Muscle of leg (tissue), 11 donors: Measurements from ENCODE around the gene KRTAP4-2. TPM values are rescaled to one million over a fixed set of nuclear protein-coding genes. Genes with fewer than 3 reads are reported as not detected.
"Not testable (repeated sequence)": the region's sequence is repeated elsewhere in the genome, so short reads cannot be mapped to it uniquely, and the experiment has no call there.

Experiments used
- DNase-seq: peaks from one replicate; pipeline ENCODE4 v3.0.0; 2013
- H3K27ac ChIP-seq: one replicate; pipeline ENCODE4 v1.5.1; 2013; ENCODE audit warnings: mild to moderate bottlenecking, low read length, control low read depth
- H3K27me3 ChIP-seq: one replicate; pipeline ENCODE4 v1.6.1; 2013; ENCODE audit warnings: low read length; ENCODE audit not compliant: control insufficient read depth, insufficient read depth
- H3K36me3 ChIP-seq: one replicate; pipeline ENCODE4 v1.6.1; 2013; ENCODE audit warnings: low read length; ENCODE audit not compliant: control insufficient read depth, insufficient read depth
- H3K4me1 ChIP-seq: one replicate; pipeline ENCODE4 v1.6.1; 2013; ENCODE audit warnings: low read length; ENCODE audit not compliant: control insufficient read depth, insufficient read depth
- H3K4me3 ChIP-seq: one replicate; pipeline ENCODE4 v1.5.1; 2013; ENCODE audit warnings: low read length, control low read depth
- H3K9me3 ChIP-seq: replicated peaks from 2 replicates; pipeline ENCODE4 v1.6.1; 2013; ENCODE audit warnings: low read depth, low read length; ENCODE audit not compliant: control insufficient read depth
- WGBS: methylation state at CpG from one replicate; pipeline ENCODE4 v1.1.5; 2013; ENCODE audit warnings: missing lambda C conversion rate; ENCODE audit not compliant: insufficient coverage; 5-methylcytosine and 5-hydroxymethylcytosine counted together
- polyA plus RNA-seq, 8 donors: library from polyadenylated mRNA; unstranded; fragments of 120-200 nt; gene quantifications; one replicate each; pipeline versions ENCODE4 v1.2.1 to v1.2.3, GENCODE V29; 2013; ENCODE audit warnings: inconsistent platforms in 1 of 8, low replicate concordance in 1 of 8; ENCODE audit not compliant: insufficient read length in 8 of 8, insufficient read depth in 1 of 8
- total RNA-seq: library from RNA; stranded (reverse); fragments of 120-200 nt; gene quantifications from one replicate; pipeline ENCODE4 v1.2.4, GENCODE V29; 2013

The KRTAP4-2 gene
- total and polyA plus RNA-seq, 9 donors = not detected

DNA sequence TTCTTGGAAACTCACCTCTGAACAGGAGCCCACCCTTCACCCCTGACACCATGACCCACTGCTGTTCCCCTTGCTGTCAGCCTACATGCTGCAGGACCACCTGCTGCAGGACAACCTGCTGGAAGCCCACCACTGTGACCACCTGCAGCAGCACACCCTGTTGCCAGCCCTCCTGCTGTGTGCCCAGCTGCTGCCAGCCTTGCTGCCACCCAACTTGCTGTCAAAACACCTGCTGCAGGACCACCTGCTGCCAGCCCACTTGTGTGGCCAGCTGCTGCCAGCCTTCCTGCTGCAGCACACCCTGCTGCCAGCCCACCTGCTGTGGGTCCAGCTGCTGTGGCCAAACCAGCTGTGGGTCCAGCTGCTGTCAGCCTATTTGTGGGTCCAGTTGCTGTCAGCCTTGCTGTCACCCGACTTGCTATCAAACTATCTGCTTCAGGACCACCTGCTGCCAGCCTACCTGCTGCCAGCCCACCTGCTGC is 11.9 kb upstream of the KRTAP4-2 start, which contains the start of gene KRTAP9-1:
Gene KRTAP9-1, plus strand, starts transcription at position 51 of the 482 bp plus-strand sequence. Its CDS starts 0 bp downstream, at position 51.
- WGBS = 83% methylated on average over 1 of the region's 1 CpG
- H3K4me1 ChIP-seq, H3K4me3 ChIP-seq, H3K36me3 ChIP-seq, H3K27me3 ChIP-seq, DNase-seq, H3K27ac ChIP-seq, H3K9me3 ChIP-seq: not testable (repeated sequence)

DNA sequence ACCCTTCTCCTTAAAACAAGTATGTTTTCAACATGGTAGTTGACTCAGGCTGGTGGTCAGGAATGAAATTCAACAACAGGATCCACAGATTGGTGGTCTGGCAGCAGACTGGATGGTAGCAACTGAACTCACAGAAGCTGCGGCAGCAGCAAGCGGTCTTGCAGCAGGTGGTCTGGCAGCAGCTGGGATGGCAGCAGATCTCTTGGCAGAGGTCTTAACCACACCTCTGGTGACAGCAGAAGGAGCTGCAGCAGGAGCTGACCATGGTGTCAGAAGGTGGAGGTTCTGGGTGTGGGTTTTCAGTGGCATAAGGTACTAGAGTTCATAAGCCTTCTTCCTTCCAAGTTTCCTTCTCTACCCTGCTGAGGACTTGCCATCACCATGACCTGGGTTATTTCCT is 8.9 kb upstream of the KRTAP4-2 start:
- H3K9me3 ChIP-seq = no peaks in the 10 kb centered on the region
- no peak overlapping the region for H3K27ac ChIP-seq
- no peaks in the 10 kb centered on the region for H3K36me3 ChIP-seq
- H3K4me3 ChIP-seq = no peak overlapping the region
- no peaks in the 10 kb centered on the region for H3K4me1 ChIP-seq
- peaks cover 2% of the 10 kb centered on the region for H3K27me3 ChIP-seq
- 87% methylated on average over 2 of the region's 2 CpGs for WGBS
- DNase-seq = peak; percentile 25

DNA sequence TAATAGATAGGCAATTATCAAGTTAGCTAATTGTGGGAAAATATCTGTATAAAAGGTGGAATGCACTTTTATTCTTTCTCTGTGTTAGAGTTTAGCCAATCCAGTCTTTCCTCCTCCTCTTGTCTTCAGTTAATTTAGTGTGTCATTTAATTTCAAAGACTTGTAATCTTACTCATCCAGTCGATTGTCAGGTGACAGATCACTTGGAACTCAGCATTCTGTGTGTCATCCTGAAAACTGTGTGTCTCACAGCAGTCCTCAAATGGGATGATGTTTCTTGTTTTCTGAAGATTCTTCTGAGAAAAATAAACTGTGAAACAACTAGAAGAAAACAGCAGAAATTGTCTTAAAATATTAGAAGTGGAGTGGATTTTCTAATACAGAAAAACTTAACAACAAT is 7.0 kb upstream of the KRTAP4-2 start:
- H3K36me3 ChIP-seq = no peaks in the 10 kb centered on the region
- no peaks in the 10 kb centered on the region for H3K4me1 ChIP-seq
- H3K27ac ChIP-seq = no peak overlapping the region
- DNase-seq = no peak
- no CpG with 5 or more reads among the region's 1 CpG for WGBS
- no peak overlapping the region for H3K4me3 ChIP-seq
- no peaks in the 10 kb centered on the region for H3K9me3 ChIP-seq
- peaks cover 2% of the 10 kb centered on the region for H3K27me3 ChIP-seq

DNA sequence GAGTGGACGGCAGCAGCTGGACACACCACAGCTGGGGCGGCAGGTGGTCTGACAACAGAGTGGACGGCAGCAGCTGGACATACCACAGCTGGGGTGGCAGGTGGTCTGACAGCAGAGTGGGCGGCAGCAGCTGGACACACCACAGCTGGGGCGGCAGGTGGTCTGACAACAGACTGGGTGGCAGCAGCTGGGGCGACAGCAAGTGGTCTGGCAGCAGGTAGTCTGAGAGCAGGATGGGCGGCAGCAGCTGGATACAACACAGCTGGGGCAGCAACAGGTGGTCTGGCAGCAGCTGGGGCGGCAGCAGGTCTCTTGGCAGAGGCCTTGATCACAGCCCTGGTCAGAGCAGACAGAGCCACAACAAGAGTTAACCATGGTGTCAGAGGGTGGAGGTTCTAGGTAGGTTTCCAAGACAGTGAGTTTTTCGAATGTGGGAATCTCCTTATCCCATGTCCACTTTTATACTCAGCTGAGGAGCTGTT is 6.5 kb upstream of the KRTAP4-2 start, which contains the start of gene KRTAP4-1:
Gene KRTAP4-1, minus strand, starts transcription at position 432 of the 482 bp plus-strand sequence. Its CDS starts 57 bp downstream, at position 375.
- no peak within 1 kb of the TSS for H3K27ac ChIP-seq
- no peak within 1 kb of the TSS for H3K4me3 ChIP-seq
- H3K4me1 ChIP-seq = no peaks in the 10 kb centered on the region
- WGBS = 81% methylated on average over 5 of the region's 9 CpGs
- peaks cover 2% of the 10 kb centered on the region for H3K27me3 ChIP-seq
- no peak for DNase-seq
- no peaks in the 10 kb centered on the region for H3K9me3 ChIP-seq
- H3K36me3 ChIP-seq = no peaks in the 10 kb centered on the region

DNA sequence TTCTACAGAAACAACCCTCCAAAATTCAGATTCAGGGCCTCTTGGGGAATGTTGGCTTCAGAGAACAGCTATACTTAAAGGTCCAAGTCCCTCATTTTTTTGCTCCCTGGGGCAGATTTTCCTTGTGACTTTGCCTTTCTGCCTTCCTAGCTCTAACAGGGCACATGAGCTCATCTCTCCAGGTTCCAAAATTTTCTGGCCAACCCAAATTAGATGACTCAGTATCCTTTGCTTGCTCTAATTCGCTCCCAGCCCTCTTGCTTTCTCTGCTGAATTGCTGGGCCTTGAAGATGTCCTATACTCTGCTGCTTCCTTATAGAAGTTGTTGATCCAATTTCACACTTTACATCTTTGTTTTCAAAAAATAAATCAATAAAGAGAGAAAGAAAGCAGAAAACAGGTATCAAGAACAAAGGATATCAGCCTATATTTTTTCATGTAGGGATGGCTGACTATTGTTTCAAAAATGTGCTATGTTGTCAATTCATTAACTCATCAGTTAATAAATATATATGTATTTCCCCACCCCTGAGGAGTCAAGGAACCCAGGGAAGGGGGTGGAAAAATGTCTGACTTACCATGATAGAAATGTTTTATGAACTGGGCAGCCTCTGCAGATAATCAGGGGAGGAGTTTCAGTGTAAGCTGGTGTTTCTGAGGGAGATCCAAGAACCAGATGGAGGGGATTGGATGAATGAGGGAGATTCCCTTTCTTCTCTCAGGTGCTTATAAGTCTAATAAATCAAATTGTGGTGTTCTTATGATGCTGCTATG is 1.0 kb upstream of the KRTAP4-2 start:
- WGBS = no CpG with 5 or more reads among the region's 1 CpG
- DNase-seq = no peak
- no peaks in the 10 kb centered on the region for H3K36me3 ChIP-seq
- H3K4me3 ChIP-seq = no peak overlapping the region
- peaks cover 2% of the 10 kb centered on the region for H3K27me3 ChIP-seq
- H3K4me1 ChIP-seq = no peaks in the 10 kb centered on the region
- no peak overlapping the region for H3K27ac ChIP-seq
- H3K9me3 ChIP-seq = peaks cover 2% of the 10 kb centered on the region

DNA sequence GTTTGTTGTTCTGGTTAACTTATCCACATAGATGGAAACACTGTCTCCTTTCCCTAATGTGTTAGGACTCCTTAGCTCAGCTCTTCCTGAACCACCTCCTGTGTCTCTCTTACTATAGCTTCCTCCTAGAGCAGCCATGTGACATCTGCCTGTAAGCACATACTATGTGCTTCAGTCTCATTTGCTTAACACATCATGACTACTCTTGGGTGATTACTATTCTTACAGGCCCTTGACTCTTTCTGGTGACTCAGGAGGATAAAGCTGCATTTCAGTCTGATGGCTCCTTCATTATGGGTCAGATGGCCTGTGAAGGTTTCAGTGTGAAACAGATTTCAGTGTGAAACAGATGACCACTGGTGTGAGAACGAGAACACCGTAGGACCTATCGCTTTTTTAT is 320 bp upstream of the KRTAP4-2 start:
- Histone ChIP-seq H3K27ac (no peak overlapping the region), H3K36me3 (no peaks in the 10 kb centered on the region), H3K4me3 (no peak overlapping the region), H3K9me3 (peaks cover 2% of the 10 kb centered on the region), H3K27me3 (peaks cover 2% of the 10 kb centered on the region), H3K4me1 (no peaks in the 10 kb centered on the region)
- 100% methylated on average over 3 of the region's 3 CpGs for WGBS
- peak; percentile 14 for DNase-seq

DNA sequence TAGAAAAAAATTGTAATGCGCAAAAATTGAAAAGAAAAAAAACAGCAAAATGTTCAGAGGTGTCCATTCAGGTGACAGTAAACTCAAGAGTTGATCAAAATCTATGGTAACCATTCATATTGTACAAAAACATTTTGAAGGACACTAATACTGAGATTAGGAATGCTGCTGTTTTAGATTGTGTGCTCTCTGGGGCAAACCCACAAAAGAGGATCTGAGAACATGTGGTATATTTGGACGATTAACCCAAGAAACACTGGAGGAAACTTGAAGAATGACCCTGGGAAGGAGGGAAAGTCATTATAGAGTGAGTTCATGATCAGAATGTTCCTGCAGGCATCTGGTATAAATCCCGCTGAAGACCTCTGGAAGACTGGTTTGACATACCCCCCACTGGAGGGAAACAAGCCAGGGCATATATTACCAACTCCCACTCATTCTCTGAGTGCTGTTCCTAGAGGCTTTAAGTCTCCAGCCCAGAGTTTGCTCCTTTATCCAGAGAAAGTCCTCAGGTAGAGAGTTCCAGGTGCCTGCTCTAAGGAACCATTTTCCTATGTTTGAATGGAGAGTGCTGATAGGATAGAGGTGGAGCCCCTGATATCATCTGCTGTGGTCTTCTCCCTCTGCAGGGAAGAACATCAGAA is 1.2 kb downstream of the KRTAP4-2 start:
- Histone ChIP-seq H3K9me3 (peaks cover 2% of the 10 kb centered on the region), H3K36me3 (no peaks in the 10 kb centered on the region), H3K27ac (no peak overlapping the region), H3K27me3 (peaks cover 2% of the 10 kb centered on the region), H3K4me1 (no peaks in the 10 kb centered on the region), H3K4me3 (no peak overlapping the region)
- peak; percentile 22 for DNase-seq
- 85% methylated on average over 1 of the region's 3 CpGs for WGBS

DNA sequence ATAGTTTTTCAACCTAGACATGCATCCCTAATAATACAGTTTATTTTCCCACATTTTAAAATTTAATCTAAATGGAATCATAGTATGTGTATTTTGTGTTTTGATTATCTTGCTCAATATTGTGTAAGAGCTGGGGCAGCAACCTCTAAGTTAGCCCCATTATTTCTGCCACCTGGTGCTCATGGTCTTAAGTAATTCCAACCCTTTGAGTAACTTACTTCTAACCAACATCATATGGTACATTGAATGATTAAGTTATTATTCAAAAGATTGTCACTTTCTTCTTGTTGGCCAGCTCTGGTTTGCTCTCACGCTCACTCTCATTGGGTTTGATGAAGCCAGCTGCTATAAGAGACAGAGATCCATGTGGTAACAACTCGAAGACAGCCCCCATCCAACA is 6.1 kb downstream of the KRTAP4-2 start:
- 60% methylated on average over 1 of the region's 2 CpGs for WGBS
- DNase-seq = no peak
- H3K27me3 ChIP-seq = peaks cover 2% of the 10 kb centered on the region
- H3K27ac ChIP-seq = no peak overlapping the region
- no peaks in the 10 kb centered on the region for H3K4me1 ChIP-seq
- H3K9me3 ChIP-seq = no peaks in the 10 kb centered on the region
- H3K36me3 ChIP-seq = no peaks in the 10 kb centered on the region
- no peak overlapping the region for H3K4me3 ChIP-seq

DNA sequence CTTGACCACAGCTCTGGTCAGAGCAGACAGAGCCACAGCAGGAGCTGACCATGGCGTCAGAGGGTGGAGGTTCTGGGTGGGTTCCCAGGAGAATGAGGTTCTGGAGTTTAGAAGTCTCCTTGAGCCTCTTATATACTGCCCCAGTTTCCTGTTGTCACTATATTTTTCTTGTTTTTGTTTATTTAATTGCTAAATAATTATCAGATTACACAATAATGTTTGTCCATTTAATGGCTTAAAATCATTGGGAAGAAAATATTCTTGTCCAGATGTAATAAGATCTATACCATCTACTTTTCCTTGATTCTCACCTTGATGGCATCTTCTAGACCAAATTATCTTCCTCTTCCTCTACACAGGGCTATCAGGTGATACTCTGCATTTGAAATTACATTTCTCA is 9.9 kb downstream of the KRTAP4-2 start, which contains the start of gene KRTAP4-3:
Gene KRTAP4-3, minus strand, starts transcription at position 101 of the 400 bp plus-strand sequence. Its CDS starts 49 bp downstream, at position 52.
- Histone ChIP-seq H3K27ac (no peak within 1 kb of the TSS), H3K27me3 (peaks cover 2% of the 10 kb centered on the region), H3K4me1 (no peaks in the 10 kb centered on the region), H3K4me3 (no peak within 1 kb of the TSS), H3K9me3 (no peaks in the 10 kb centered on the region), H3K36me3 (no peaks in the 10 kb centered on the region)
- DNase-seq = no peak
- WGBS = no CpG with 5 or more reads among the region's 1 CpG

DNA sequence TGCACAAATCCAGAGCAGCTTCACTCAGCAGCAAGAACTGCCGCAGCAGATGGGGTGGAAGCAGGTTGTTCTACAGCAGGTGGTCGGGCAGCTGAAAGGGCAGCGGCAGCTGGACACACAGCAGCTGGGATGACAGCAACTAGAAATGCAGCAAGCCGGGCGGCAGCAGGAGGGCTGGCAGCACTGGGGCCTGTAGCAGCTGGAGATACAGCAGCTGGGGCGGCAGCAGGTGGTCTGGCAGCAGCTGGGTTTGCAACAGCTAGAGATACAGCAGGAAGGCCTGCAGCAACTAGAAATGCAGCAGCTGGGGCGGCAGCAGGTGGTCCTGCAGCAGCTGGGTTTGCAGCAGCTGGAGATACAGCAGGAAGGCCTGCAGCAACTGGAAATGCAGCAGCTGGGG is 10.5 kb downstream of the KRTAP4-2 start:
- DNase-seq = no peak
- H3K4me3 ChIP-seq = no peak overlapping the region
- no peak overlapping the region for H3K27ac ChIP-seq
- H3K27me3 ChIP-seq = peaks cover 2% of the 10 kb centered on the region
- no peaks in the 10 kb centered on the region for H3K4me1 ChIP-seq
- no peaks in the 10 kb centered on the region for H3K36me3 ChIP-seq
- WGBS = 85% methylated on average over 7 of the region's 7 CpGs
- H3K9me3 ChIP-seq = no peaks in the 10 kb centered on the region
